Loucy (cell line): ENCODE measurements around the gene IFNA1.
"Not testable (repeated sequence)": the region's sequence is repeated elsewhere in the genome, so short reads cannot be mapped to it uniquely, and the experiment has no call there.

ENCODE experiments used
- H2AFZ ChIP-seq: fragments of 200-600 bp; sonication (generic); 2 replicates; pipeline ENCODE4 v1.6.0; 2016; ENCODE audit warnings: antibody characterized with exemption, mild to moderate bottlenecking, low read length, moderate library complexity
- H3F3A ChIP-seq: fragments of 200-600 bp; 2 replicates; pipeline ENCODE4 v1.6.0; 2016; ENCODE audit warnings: antibody characterized with exemption, low read depth, mild to moderate bottlenecking
- H3K27me3 ChIP-seq: fragments of 200-600 bp; sonication (generic); 2 replicates; pipeline ENCODE4 v1.6.1; 2014; ENCODE audit warnings: low read length, mild to moderate bottlenecking; ENCODE audit not compliant: insufficient read depth, poor library complexity, severe bottlenecking
- H3K36me3 ChIP-seq: fragments of 200-600 bp; sonication (generic); 2 replicates; pipeline ENCODE4 v1.6.1; 2016; ENCODE audit warnings: low read length; ENCODE audit not compliant: insufficient read depth
- H3K4me1 ChIP-seq: fragments of 200-600 bp; sonication (generic); 2 replicates; pipeline ENCODE4 v1.5.1; 2014; ENCODE audit warnings: low read length, mild to moderate bottlenecking; ENCODE audit not compliant: insufficient read depth, poor library complexity, severe bottlenecking
- H3K4me2 ChIP-seq: fragments of 200-600 bp; sonication (generic); 2 replicates; pipeline ENCODE4 v1.6.0; 2014; ENCODE audit warnings: antibody characterized with exemption, low read length, low read depth, mild to moderate bottlenecking; ENCODE audit not compliant: poor library complexity, severe bottlenecking
- H3K4me3 ChIP-seq: fragments of 200-600 bp; sonication (generic); 2 replicates; pipeline ENCODE4 v1.5.1; 2014; ENCODE audit warnings: low read length, mild to moderate bottlenecking, mixed read lengths; ENCODE audit not compliant: poor library complexity, severe bottlenecking
- H3K79me2 ChIP-seq: fragments of 200-600 bp; sonication (generic); 2 replicates; pipeline ENCODE4 v1.6.1; 2014; ENCODE audit warnings: low read length; ENCODE audit not compliant: insufficient read depth
- H3K9ac ChIP-seq: fragments of 200-600 bp; sonication (generic); 2 replicates; pipeline ENCODE4 v1.6.0; 2014; ENCODE audit warnings: mild to moderate bottlenecking, low read depth, low read length, moderate library complexity; ENCODE audit not compliant: poor library complexity, severe bottlenecking
- H3K9me2 ChIP-seq: fragments of 200-600 bp; sonication (generic); replicated peaks from 2 replicates; pipeline ENCODE4 v1.6.1; 2016; ENCODE audit warnings: low read depth, low read length, mixed read lengths
- H3K9me3 ChIP-seq: fragments of 200-600 bp; sonication (generic); 2 replicates; pipeline ENCODE4 v1.6.1; 2014; ENCODE audit warnings: mild to moderate bottlenecking, antibody characterized with exemption, low read length, low read depth; ENCODE audit not compliant: insufficient read depth
- H4K20me1 ChIP-seq: fragments of 200-600 bp; sonication (generic); 2 replicates; pipeline ENCODE4 v1.6.0; 2014; ENCODE audit warnings: antibody characterized with exemption, low read length, mild to moderate bottlenecking; ENCODE audit not compliant: insufficient read depth, poor library complexity, severe bottlenecking
- EZH2phosphoT487 ChIP-seq: fragments of 200-600 bp; IDR thresholded peaks from 2 replicates; pipeline ENCODE4 v1.6.1; 2018; ENCODE audit warnings: antibody characterized with exemption, mild to moderate bottlenecking, moderate library complexity, borderline replicate concordance
- TF ChIP-seq, protein P1 (sequence below): fragments of 200-600 bp; sonication (generic); conservative IDR thresholded peaks from 2 replicates; pipeline ENCODE4 v1.5.1; 2014; ENCODE audit warnings: mild to moderate bottlenecking, antibody characterized with exemption, low read length

IFNA1 gene

DNA sequence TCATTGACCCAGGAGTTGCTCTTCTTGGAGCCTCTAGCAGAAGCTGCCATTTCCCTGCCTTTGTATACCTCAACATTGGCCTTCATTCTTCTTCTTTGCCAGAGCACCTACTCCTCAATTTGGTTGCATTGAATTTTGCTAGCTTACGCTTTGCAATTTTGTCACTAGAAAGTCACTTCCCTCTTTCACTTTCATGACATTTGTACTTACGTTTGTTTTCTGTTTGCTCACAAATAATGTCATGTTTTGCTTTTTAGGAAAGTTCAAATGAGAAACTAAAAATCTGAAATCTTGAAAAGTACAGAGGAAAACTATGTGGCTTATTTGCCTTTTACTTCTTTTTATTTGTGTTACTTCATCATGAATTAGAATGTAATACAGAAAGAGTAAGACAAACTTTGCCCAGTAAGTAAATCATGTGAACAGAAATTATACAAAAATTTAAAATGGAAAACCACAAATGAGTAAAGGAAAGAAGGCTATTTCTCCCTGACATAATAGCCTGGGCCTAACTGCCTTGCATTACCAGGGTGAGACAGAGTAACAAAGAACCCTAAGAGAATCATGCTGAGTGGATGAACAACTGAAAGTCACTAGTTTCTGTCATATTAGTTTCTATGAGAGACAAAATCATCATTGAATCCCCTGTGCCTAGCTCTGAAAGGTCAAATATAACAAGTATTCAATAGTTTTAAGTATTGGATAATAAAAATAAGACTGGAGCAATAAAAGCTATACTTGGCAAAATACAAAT is 7.4 kb upstream of the IFNA1 start:
- Histone ChIP-seq H3K4me2 (no peak overlapping the region), H2AFZ (no peak overlapping the region), H3K27me3 (no peaks in the 10 kb centered on the region), H3K9me2 (no peaks in the 10 kb centered on the region), H3F3A (no peaks in the 10 kb centered on the region), H3K9ac (no peak overlapping the region), H3K79me2 (no peaks in the 10 kb centered on the region), H3K9me3 (no peaks in the 10 kb centered on the region), H3K36me3 (no peaks in the 10 kb centered on the region), H3K4me1 (no peaks in the 10 kb centered on the region), H4K20me1 (no peaks in the 10 kb centered on the region), H3K4me3 (no peak overlapping the region)
- TF ChIP-seq, protein P1, sequence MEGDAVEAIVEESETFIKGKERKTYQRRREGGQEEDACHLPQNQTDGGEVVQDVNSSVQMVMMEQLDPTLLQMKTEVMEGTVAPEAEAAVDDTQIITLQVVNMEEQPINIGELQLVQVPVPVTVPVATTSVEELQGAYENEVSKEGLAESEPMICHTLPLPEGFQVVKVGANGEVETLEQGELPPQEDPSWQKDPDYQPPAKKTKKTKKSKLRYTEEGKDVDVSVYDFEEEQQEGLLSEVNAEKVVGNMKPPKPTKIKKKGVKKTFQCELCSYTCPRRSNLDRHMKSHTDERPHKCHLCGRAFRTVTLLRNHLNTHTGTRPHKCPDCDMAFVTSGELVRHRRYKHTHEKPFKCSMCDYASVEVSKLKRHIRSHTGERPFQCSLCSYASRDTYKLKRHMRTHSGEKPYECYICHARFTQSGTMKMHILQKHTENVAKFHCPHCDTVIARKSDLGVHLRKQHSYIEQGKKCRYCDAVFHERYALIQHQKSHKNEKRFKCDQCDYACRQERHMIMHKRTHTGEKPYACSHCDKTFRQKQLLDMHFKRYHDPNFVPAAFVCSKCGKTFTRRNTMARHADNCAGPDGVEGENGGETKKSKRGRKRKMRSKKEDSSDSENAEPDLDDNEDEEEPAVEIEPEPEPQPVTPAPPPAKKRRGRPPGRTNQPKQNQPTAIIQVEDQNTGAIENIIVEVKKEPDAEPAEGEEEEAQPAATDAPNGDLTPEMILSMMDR: no peak
- TF ChIP-seq EZH2phosphoT487: no peak

DNA sequence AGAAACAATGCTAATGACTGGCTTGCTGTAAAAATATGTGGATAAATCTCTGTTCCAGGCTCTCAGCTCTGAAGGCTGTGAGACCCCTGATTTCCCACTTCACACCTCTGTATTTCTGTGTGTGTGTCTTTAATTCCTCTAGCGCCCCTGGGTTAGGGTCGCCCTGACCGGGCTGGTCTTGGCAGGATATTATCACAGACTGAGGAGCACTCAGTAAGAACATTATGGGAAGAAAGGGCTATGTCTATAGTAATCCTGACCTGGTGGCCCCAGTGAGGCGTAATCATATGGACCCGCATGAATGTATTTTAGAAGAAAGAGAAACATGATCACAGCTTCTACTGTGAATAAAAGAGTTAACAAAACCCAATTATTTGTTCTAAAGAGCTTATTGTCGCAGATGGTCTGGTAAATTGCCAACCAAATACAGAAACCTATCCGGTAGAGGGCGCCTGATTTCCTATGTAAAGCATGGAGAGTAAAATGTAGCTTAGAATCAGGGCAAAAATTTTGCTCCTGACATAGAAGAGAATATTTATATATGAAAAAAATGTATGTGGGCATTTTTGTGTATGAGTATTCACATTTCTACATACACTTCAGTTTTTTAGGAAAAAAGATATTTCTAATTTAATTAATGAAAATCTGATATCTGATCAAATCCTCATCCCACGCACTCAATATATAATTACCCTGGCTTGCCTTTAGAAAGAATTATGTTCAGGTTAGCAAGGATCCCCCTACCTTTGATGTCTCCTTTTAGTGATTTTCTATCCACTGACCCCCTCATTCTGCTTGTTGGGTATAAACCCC is 5.8 kb upstream of the IFNA1 start:
- Histone ChIP-seq H2AFZ (no peak overlapping the region), H3K36me3 (no peaks in the 10 kb centered on the region), H3K4me2 (no peak overlapping the region), H3F3A (no peaks in the 10 kb centered on the region), H4K20me1 (no peaks in the 10 kb centered on the region), H3K4me1 (no peaks in the 10 kb centered on the region), H3K9me2 (no peaks in the 10 kb centered on the region), H3K27me3 (no peaks in the 10 kb centered on the region), H3K9me3 (no peaks in the 10 kb centered on the region), H3K4me3 (no peak overlapping the region), H3K9ac (no peak overlapping the region), H3K79me2 (no peaks in the 10 kb centered on the region)
- TF ChIP-seq, protein P1: peak; percentile 54
- no peak for TF ChIP-seq EZH2phosphoT487

GRCh38 chr9:21435015-21435383 is 5.2 kb upstream of the IFNA1 start:
- H3K36me3 ChIP-seq, H3K4me3 ChIP-seq, H2AFZ ChIP-seq, H3K79me2 ChIP-seq, H3F3A ChIP-seq, H3K9ac ChIP-seq, H4K20me1 ChIP-seq, H3K4me2 ChIP-seq, H3K27me3 ChIP-seq, H3K9me3 ChIP-seq, H3K4me1 ChIP-seq, H3K9me2 ChIP-seq: not testable (repeated sequence)
